Posterior vena cava (tissue), 2 donors: Measurements from ENCODE around the gene PSMC5. TPM values are rescaled to one million over a fixed set of nuclear protein-coding genes. Genes with fewer than 3 reads are reported as not detected.
"Not testable (repeated sequence)": the region's sequence is repeated elsewhere in the genome, so short reads cannot be mapped to it uniquely, and the experiment has no call there.

Source experiments
- DNase-seq: peaks from one replicate; pipeline ENCODE4 v3.0.0-alpha.2; 2020; ENCODE audit warnings: low spot score
- intact Hi-C, 2 donors: fragments of 100-400 bp; cut with DNase I; formaldehyde crosslinking; loops; one replicate each; pipeline versions ENCODE4 v1.14.1 to v1.14.2; 2022 to 2023
- long read RNA-seq, 2 donors: library from polyadenylated mRNA; unstranded; transcript quantifications; one replicate each; pipeline ENCODE4 v2.0.0, GENCODE V29; 2020 to 2021
- total RNA-seq, 2 donors: library from RNA; stranded (reverse); fragmentation: NEBNext Ultra II Directional; extraction: Animal tissue kit (Norgen Biotek cat#: 25700); gene quantifications; one replicate each; pipeline ENCODE4 v1.2.1, GENCODE V29; 2021
- donor health status: DM: yes; HTN: yes; CAD: no.
- donor health status: DM: yes; HTN: yes; CAD: no.

The PSMC5 gene
- 100 to 1,000 TPM in 1 of 2 donors, 10 to 100 TPM in 1; 94.8 to 104 TPM for total RNA-seq
- long read RNA-seq, donor 1, transcript PSMC5-201 (12 exons, 1,579 nt): major isoform, 53 of 74 reads
- long read RNA-seq, donor 1, transcript PSMC5-203 (12 exons, 1,680 nt): minor isoform, 10 of 74 reads
- long read RNA-seq, donor 1, partial matches to known transcripts: 6 of 74 reads
- long read RNA-seq, donor 1, other reads (novel, unspliced or antisense): 2 of 74 reads
- long read RNA-seq, donor 2, transcript PSMC5-201 (12 exons, 1,579 nt): major isoform, 424 of 541 reads
- long read RNA-seq, donor 2, transcript PSMC5-203 (12 exons, 1,680 nt): minor isoform, 72 of 541 reads
- long read RNA-seq, donor 2, transcript PSMC5-212 (11 exons, 1,474 nt): minor isoform, 9 of 541 reads
- long read RNA-seq, donor 2, partial matches to known transcripts: 21 of 541 reads
- long read RNA-seq, donor 2, other reads (novel, unspliced or antisense): 15 of 541 reads

- intact Hi-C loops: no loop called here
- peak; percentile 99 for DNase-seq
These were observed at the start of gene PSMC5, which contains the start of gene FTSJ3 for GRCh38 chr17:63827002-63827800. Gene PSMC5, plus strand, starts transcription at chr17:63827431. Its CDS starts 60 bp downstream, at chr17:63827491. Gene FTSJ3, minus strand, starts transcription at chr17:63827663. Its CDS starts 761 bp downstream, at chr17:63826902.

- no peak for DNase-seq
- intact Hi-C loops: no loop called here
These were observed 46.7 kb upstream of the PSMC5 start for GRCh38 chr17:63780507-63780906.

- intact Hi-C loops: no loop called here
- DNase-seq: no peak
These were observed 46.3 kb upstream of the PSMC5 start for GRCh38 chr17:63780928-63781327.

- intact Hi-C loops: no loop called here
- DNase-seq: no peak
These were observed 43.7 kb upstream of the PSMC5 start for GRCh38 chr17:63783522-63783921.

GRCh38 chr17:63785556-63785955, 41.7 kb upstream of the PSMC5 start:
- no peak for DNase-seq
- intact Hi-C loops: no loop called here

- intact Hi-C loops: no loop called here
- DNase-seq: no peak
These were observed 41.1 kb upstream of the PSMC5 start for GRCh38 chr17:63786117-63786516.

- no peak for DNase-seq
- intact Hi-C loops: no loop called here
These were observed 40.1 kb upstream of the PSMC5 start for GRCh38 chr17:63786971-63787711.

- intact Hi-C loops: no loop called here
These were observed 37.2 kb upstream of the PSMC5 start for GRCh38 chr17:63790057-63790456.

GRCh38 chr17:63792055-63792729, 35.0 kb upstream of the PSMC5 start:
- intact Hi-C loops: no loop called here
- no peak for DNase-seq

More at GRCh38 chr17:63790057-63790456, 37.2 kb upstream of the PSMC5 start:
- no peak for DNase-seq

GRCh38 chr17:63796375-63796774, 30.9 kb upstream of the PSMC5 start:
- intact Hi-C loops, DNase-seq: not testable (repeated sequence)

- DNase-seq: no peak
- intact Hi-C loops: no loop called here
These were observed 28.6 kb upstream of the PSMC5 start for GRCh38 chr17:63798572-63799106.

GRCh38 chr17:63800783-63801182, 26.4 kb upstream of the PSMC5 start:
- intact Hi-C loops: no loop called here
- DNase-seq: no peak

GRCh38 chr17:63804328-63804727, 22.9 kb upstream of the PSMC5 start:
- intact Hi-C loops: no loop called here
- no peak for DNase-seq

GRCh38 chr17:63805591-63805990, 21.6 kb upstream of the PSMC5 start:
- intact Hi-C loops: no loop called here
- no peak for DNase-seq

- no peak for DNase-seq
- intact Hi-C loops: no loop called here
These were observed 17.3 kb upstream of the PSMC5 start for GRCh38 chr17:63809970-63810369.

GRCh38 chr17:63816123-63816522, 11.1 kb upstream of the PSMC5 start:
- intact Hi-C loops: loop anchor here in 1 of 2 donors (5.0 kb wide), 1 partner anchor 696 kb away; no protein-coding TSS in a partner anchor
- no peak for DNase-seq

GRCh38 chr17:63816669-63817068, 10.6 kb upstream of the PSMC5 start:
- no peak for DNase-seq
- intact Hi-C loops: loop anchor here in 1 of 2 donors (5.0 kb wide), 1 partner anchor 696 kb away; no protein-coding TSS in a partner anchor

GRCh38 chr17:63817736-63818385, 9.4 kb upstream of the PSMC5 start:
- DNase-seq: no peak
- intact Hi-C loops: loop anchor here in 1 of 2 donors (5.0 kb wide), 1 partner anchor 694 kb away; no protein-coding TSS in a partner anchor
